Measurements from ENCODE around the gene ADAM30. TPM values are rescaled to one million over a fixed set of nuclear protein-coding genes. Genes with fewer than 3 reads are reported as not detected.
"Not testable (repeated sequence)": the region's sequence is repeated elsewhere in the genome, so short reads cannot be mapped to it uniquely, and the experiment has no call there.

ADAM30 gene
- total RNA-seq, 1 experiment from 2014 or later, result not detected

DNA sequence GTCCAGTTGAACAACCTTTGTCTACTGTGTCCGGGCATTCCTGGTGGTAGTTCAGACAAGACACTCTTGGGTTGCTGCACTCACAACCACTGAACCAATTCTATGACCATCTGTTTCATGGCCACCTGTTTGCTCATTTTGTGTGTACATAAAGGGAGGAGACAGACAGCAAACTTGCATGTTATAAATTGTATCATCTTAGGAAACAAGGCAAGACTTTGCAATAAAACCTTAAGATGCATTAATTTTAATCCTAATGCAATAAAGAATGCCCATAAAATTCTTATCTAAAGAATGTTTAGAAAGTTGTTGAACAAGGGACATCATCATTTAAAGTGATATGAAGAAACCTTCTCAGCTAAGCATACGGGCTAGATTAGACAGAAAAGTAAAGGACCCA, 34.8 kb downstream of the ADAM30 start:
- Histone ChIP-seq H3K9me2 (replicated peaks; ENCODE audit: low read length) (no peaks in the 10 kb centered on the region), H3K9me3 (ENCODE audit: low read length) (no peaks in the 10 kb centered on the region), H3K4me3 (ENCODE audit: low read length) (no peak overlapping the region), H3K4me2 (ENCODE audit: low read length) (no peak overlapping the region), H3K4me1 (ENCODE audit: insufficient read depth, low read length) (peaks cover 29% of the 10 kb centered on the region), H3K27ac (ENCODE audit: low read length) (no peak overlapping the region), H3K9ac (ENCODE audit: low read length) (no peak overlapping the region), H3F3A (ENCODE audit: low read length, unreplicated experiment) (no peaks in the 10 kb centered on the region), H4K20me1 (ENCODE audit: low read length) (no peaks in the 10 kb centered on the region), H3K27me3 (ENCODE audit: low read length) (no peaks in the 10 kb centered on the region), H2AFZ (ENCODE audit: low read length) (no peak overlapping the region), H3K36me3 (ENCODE audit: low read depth, low read length) (no peaks in the 10 kb centered on the region), H3K79me2 (ENCODE audit: low read length) (no peaks in the 10 kb centered on the region)
- no TSS peak for BruUV-seq (replicated peaks)
- ChIA-PET CTCF (no interaction called here), POLR2A (ENCODE audit: unreplicated experiment) (no interaction called here)
- DNase-seq (peak; percentile 20), ATAC-seq (no peak)
- TF ChIP-seq, protein P1, sequence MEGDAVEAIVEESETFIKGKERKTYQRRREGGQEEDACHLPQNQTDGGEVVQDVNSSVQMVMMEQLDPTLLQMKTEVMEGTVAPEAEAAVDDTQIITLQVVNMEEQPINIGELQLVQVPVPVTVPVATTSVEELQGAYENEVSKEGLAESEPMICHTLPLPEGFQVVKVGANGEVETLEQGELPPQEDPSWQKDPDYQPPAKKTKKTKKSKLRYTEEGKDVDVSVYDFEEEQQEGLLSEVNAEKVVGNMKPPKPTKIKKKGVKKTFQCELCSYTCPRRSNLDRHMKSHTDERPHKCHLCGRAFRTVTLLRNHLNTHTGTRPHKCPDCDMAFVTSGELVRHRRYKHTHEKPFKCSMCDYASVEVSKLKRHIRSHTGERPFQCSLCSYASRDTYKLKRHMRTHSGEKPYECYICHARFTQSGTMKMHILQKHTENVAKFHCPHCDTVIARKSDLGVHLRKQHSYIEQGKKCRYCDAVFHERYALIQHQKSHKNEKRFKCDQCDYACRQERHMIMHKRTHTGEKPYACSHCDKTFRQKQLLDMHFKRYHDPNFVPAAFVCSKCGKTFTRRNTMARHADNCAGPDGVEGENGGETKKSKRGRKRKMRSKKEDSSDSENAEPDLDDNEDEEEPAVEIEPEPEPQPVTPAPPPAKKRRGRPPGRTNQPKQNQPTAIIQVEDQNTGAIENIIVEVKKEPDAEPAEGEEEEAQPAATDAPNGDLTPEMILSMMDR (conservative IDR thresholded peaks at IDR 0.05; ENCODE audit: low read depth, low read length), result no peak
- TF ChIP-seq EZH2phosphoT487 (IDR thresholded peaks at IDR 0.05; ENCODE audit: borderline replicate concordance, low read length) (no peak), EZH2 (IDR thresholded peaks at IDR 0.05; ENCODE audit: low read length, unreplicated experiment) (no peak)
- intact Hi-C loops (cut with micrococcal nuclease), result no loop called here

DNA sequence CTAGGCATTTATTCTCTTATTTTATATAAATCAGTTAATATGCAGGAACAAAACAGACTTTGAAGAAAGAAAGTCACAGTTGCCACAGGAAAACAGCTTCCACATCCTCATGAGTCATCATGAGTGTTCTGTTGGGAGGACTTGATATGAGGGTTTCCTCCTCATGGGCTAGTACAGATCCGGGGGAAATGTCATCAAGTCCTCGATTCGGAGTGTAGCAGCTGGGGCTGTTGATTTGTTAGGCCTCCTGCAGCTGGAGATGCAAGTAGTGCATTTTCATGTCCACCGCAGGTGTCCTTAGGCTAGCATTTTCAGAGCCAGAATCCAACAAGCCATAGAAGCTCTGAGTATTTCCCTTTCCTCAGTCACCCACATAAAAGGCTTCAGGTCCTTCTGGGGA, 36.7 kb downstream of the ADAM30 start:
- Histone ChIP-seq H2AFZ (ENCODE audit: low read length) (peak overlapping the region; percentile 62), H3K27ac (ENCODE audit: low read length) (peak overlapping the region; percentile 73)

DNA sequence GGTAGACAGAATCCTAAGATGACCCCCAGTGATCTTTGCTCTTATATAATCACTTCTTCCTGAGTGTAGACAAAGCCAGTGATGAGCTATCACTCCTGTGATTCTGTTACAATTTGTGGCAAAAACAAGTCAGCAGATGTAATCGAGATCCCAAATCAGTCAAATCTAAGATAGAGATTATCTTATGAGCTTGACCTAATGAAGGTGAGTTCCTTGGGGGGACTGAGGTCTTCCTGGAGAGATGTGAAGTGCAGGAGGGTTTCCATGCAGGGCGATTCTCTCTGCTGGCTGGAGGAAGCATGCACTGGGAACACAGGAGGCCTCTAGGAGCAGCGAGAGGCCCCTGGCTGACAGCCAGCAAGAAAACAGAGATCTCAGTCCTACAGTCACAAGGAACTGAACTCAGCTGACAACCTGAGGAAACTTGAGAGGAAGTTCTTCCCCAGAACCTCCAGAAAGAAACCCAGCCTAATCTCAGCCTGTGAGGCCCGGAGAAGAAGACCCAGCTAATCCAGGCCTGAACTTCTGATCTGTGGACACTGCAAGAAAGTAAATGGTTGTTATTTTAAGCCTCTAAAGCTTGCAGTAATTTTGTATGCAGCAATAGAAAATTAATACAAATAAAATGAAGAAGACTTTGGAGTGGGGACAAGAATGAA, 37.6 kb downstream of the ADAM30 start:
- BruUV-seq (replicated peaks), result not testable (repeated sequence)

More for the DNA sequence above, 36.7 kb downstream of the ADAM30 start:
- Histone ChIP-seq H3K9ac (ENCODE audit: low read length) (no peak overlapping the region), H3K4me2 (ENCODE audit: low read length) (peak overlapping the region; percentile 52), H3F3A (ENCODE audit: low read length, unreplicated experiment) (no peaks in the 10 kb centered on the region), H3K36me3 (ENCODE audit: low read depth, low read length) (no peaks in the 10 kb centered on the region), H3K9me3 (ENCODE audit: low read length) (no peaks in the 10 kb centered on the region), H3K4me1 (ENCODE audit: insufficient read depth, low read length) (peaks cover 29% of the 10 kb centered on the region), H4K20me1 (ENCODE audit: low read length) (no peaks in the 10 kb centered on the region), H3K4me3 (ENCODE audit: low read length) (0 out of 2 replicates have a peak overlapping the region, but pooled peaks have one; percentile 6), H3K9me2 (replicated peaks; ENCODE audit: low read length) (no peaks in the 10 kb centered on the region), H3K27me3 (ENCODE audit: low read length) (no peaks in the 10 kb centered on the region), H3K79me2 (ENCODE audit: low read length) (no peaks in the 10 kb centered on the region)
- POLR2A ChIA-PET (ENCODE audit: unreplicated experiment), result interaction anchor here (0.6 to 0.7 kb wide), 2 partner anchors 14 to 86 kb away, joined by 4 to 6 read pairs; no protein-coding TSS in a partner anchor
- peak; percentile 87 for DNase-seq
- TF ChIP-seq EZH2phosphoT487 (IDR thresholded peaks at IDR 0.05; ENCODE audit: borderline replicate concordance, low read length) (no peak), EZH2 (IDR thresholded peaks at IDR 0.05; ENCODE audit: low read length, unreplicated experiment) (no peak)
- TF ChIP-seq, protein P1 (conservative IDR thresholded peaks at IDR 0.05; ENCODE audit: low read depth, low read length), result no peak
- CTCF ChIA-PET, result interaction anchor here (0.5 kb wide), 1 partner anchor 115 kb away, joined by 3 read pairs; no protein-coding TSS in a partner anchor
- intact Hi-C loops (cut with micrococcal nuclease), result loop anchor here (2.0 kb wide), 1 partner anchor 51 kb away; no protein-coding TSS in a partner anchor
- no TSS peak for BruUV-seq (replicated peaks)
- peak; percentile 99 for ATAC-seq

More for the DNA sequence above, 37.6 kb downstream of the ADAM30 start:
- Histone ChIP-seq H3K9ac (ENCODE audit: low read length) (0 out of 2 replicates have a peak overlapping the region, but pooled peaks have one; percentile 1), H2AFZ (ENCODE audit: low read length) (peak overlapping the region; percentile 35; the same call in 1 of the 2 replicates), H3K4me2 (ENCODE audit: low read length) (peak overlapping the region; percentile 52), H3K4me3 (ENCODE audit: low read length) (0 out of 2 replicates have a peak overlapping the region, but pooled peaks have one; percentile 6), H3K27ac (ENCODE audit: low read length) (peak overlapping the region; percentile 73), H3K4me1 (ENCODE audit: insufficient read depth, low read length) (peaks cover 29% of the 10 kb centered on the region)
- intact Hi-C loops (cut with micrococcal nuclease), result loop anchor here (2.0 kb wide), 1 partner anchor 50 kb away; no protein-coding TSS in a partner anchor
- POLR2A ChIA-PET (ENCODE audit: unreplicated experiment); H3F3A ChIP-seq (ENCODE audit: low read length, unreplicated experiment); CTCF ChIA-PET; H4K20me1 ChIP-seq (ENCODE audit: low read length); H3K27me3 ChIP-seq (ENCODE audit: low read length); H3K9me3 ChIP-seq (ENCODE audit: low read length); H3K9me2 ChIP-seq (replicated peaks; ENCODE audit: low read length); DNase-seq; H3K79me2 ChIP-seq (ENCODE audit: low read length); H3K36me3 ChIP-seq (ENCODE audit: low read depth, low read length); ATAC-seq: not testable (repeated sequence)
